Measurements from ENCODE around the gene PSMD11. TPM values are rescaled to one million over a fixed set of nuclear protein-coding genes. Genes with fewer than 3 reads are reported as not detected.

Gene PSMD11
- total RNA-seq, 2 experiments from 2014 or later: 109 to 135 TPM

Other genes with a start within 250 kb of the PSMD11 start
- under 1 TPM in 1 of 2 experiments, not detected in 1; 0.09 TPM for gene RHBDL3, start 178.7 kb upstream of the PSMD11 start, total RNA-seq
- 10 to 100 TPM; 21.9 to 34.0 TPM for gene C17orf75, start 102.3 kb upstream of the PSMD11 start, total RNA-seq
- 100 to 1,000 TPM; 197 to 231 TPM for gene ZNF207, start 94.4 kb upstream of the PSMD11 start, total RNA-seq
- gene CDK5R1, start 42.5 kb downstream of the PSMD11 start, total RNA-seq: 10 to 100 TPM; 15.3 to 15.4 TPM